Muscle of leg (tissue), 11 donors: Measurements from ENCODE around the gene ELOVL7. TPM values are rescaled to one million over a fixed set of nuclear protein-coding genes. Genes with fewer than 3 reads are reported as not detected.
"Not testable (repeated sequence)": the region's sequence is repeated elsewhere in the genome, so short reads cannot be mapped to it uniquely, and the experiment has no call there.

Experiments used
- DNase-seq: peaks from one replicate; pipeline ENCODE4 v3.0.0; 2013
- H3K27ac ChIP-seq: one replicate; pipeline ENCODE4 v1.5.1; 2013; ENCODE audit warnings: mild to moderate bottlenecking, low read length, control low read depth
- H3K27me3 ChIP-seq: one replicate; pipeline ENCODE4 v1.6.1; 2013; ENCODE audit warnings: low read length; ENCODE audit not compliant: control insufficient read depth, insufficient read depth
- H3K36me3 ChIP-seq: one replicate; pipeline ENCODE4 v1.6.1; 2013; ENCODE audit warnings: low read length; ENCODE audit not compliant: control insufficient read depth, insufficient read depth
- H3K4me1 ChIP-seq: one replicate; pipeline ENCODE4 v1.6.1; 2013; ENCODE audit warnings: low read length; ENCODE audit not compliant: control insufficient read depth, insufficient read depth
- H3K4me3 ChIP-seq: one replicate; pipeline ENCODE4 v1.5.1; 2013; ENCODE audit warnings: low read length, control low read depth
- H3K9me3 ChIP-seq: replicated peaks from 2 replicates; pipeline ENCODE4 v1.6.1; 2013; ENCODE audit warnings: low read depth, low read length; ENCODE audit not compliant: control insufficient read depth
- WGBS: methylation state at CpG from one replicate; pipeline ENCODE4 v1.1.5; 2013; ENCODE audit warnings: missing lambda C conversion rate; ENCODE audit not compliant: insufficient coverage; 5-methylcytosine and 5-hydroxymethylcytosine counted together
- polyA plus RNA-seq, 8 donors: library from polyadenylated mRNA; unstranded; fragments of 120-200 nt; gene quantifications; one replicate each; pipeline versions ENCODE4 v1.2.1 to v1.2.3, GENCODE V29; 2013; ENCODE audit warnings: inconsistent platforms in 1 of 8, low replicate concordance in 1 of 8; ENCODE audit not compliant: insufficient read length in 8 of 8, insufficient read depth in 1 of 8
- total RNA-seq: library from RNA; stranded (reverse); fragments of 120-200 nt; gene quantifications from one replicate; pipeline ENCODE4 v1.2.4, GENCODE V29; 2013

The ELOVL7 gene
- total and polyA plus RNA-seq, 9 donors, result 0.11 to 3.4 (median 0.21) TPM

DNA sequence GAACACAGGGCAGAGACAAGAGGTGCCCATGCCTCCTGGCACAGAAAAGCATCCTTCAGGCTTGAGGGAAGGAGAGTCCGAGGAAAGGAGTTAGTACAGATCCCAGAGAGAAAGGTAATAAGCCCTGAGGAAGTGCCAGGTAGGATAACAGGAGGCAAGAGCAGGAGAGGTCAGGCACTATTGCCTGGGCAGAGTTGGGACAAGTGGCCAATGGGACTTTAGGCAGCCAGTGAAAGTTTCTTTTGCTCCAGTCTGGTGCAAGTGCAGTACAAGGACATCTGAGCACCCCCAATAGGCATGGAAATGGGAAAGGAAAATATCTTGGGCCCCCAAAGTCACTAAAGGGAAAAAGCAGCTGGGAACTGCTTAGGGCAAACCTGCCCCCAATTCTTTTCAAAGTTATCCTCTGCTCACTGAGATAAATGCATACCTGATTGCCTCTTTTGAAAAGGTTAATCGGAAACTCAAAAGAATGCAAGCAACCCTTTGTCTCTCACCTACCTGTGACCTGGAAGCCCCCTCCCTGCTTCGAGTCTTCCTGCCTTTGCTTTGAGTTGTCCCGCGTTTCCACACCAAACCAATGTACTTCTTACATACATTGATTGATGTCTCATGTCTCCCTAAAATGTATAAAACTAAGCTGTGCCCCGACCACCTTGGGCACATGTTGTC is 46.5 kb downstream of the ELOVL7 start:
- 22% methylated on average over 5 of the region's 6 CpGs for whole genome bisulfite sequencing
- Histone ChIP-seq H3K4me3 (no peak overlapping the region), H3K4me1 (no peaks in the 10 kb centered on the region), H3K27me3 (no peaks in the 10 kb centered on the region), H3K27ac (no peak overlapping the region), H3K36me3 (no peaks in the 10 kb centered on the region), H3K9me3 (no peaks in the 10 kb centered on the region)
- DNase-seq, result no peak

DNA sequence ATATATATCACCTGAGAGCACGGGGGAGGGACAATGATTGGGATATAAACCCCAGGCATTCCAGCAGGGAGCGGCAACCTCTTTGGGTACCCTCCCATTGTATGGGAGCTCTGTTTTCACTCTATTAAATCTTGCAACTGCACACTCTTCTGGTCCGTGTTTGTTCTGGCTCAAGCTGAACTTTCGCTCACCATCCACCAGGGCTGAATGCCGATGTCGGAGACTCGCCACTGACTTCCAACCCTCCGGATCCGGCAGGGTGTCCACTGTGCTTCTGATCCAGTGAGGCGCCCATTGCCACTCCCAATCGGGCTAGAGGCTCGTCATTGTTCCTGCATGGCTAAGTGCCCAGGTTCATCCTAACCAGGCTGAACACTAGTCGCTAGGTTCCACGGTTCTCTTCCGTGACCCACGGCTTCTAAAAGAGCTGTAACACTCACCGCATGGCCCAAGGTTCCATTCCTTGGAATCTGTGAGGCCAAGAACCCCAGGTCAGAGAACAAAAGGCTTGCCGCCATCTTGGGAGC is 48.6 kb downstream of the ELOVL7 start:
- not testable (repeated sequence) for H3K9me3 ChIP-seq, H3K4me1 ChIP-seq, H3K27ac ChIP-seq, H3K4me3 ChIP-seq, H3K36me3 ChIP-seq, H3K27me3 ChIP-seq, DNase-seq
- 93% methylated on average over 16 of the region's 18 CpGs for WGBS

DNA sequence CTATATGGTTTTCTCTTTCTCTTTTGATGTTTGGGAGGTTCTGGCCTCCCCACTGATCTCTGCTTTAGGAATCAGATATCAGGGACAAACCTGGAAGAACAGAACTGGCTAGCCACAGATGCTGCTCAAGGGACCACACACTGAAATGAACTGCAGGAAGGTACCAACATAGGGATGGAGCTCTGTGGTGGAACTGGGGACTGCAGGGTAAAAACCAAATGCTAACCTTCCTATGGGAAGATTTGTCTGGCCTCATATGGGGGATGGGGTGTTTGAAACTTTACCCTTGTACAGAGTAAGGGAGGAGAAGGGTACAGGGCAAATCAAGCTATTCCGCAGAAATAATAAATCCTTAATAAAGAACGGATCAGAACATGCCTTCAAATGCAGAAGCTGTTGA is 49.4 kb downstream of the ELOVL7 start:
- Histone ChIP-seq H3K36me3 (no peaks in the 10 kb centered on the region), H3K4me1 (no peaks in the 10 kb centered on the region), H3K4me3 (no peak overlapping the region), H3K27ac (no peak overlapping the region), H3K9me3 (no peaks in the 10 kb centered on the region), H3K27me3 (no peaks in the 10 kb centered on the region)
- WGBS, result 83% methylated on average over 1 of the region's 2 CpGs
- DNase-seq, result no peak

DNA sequence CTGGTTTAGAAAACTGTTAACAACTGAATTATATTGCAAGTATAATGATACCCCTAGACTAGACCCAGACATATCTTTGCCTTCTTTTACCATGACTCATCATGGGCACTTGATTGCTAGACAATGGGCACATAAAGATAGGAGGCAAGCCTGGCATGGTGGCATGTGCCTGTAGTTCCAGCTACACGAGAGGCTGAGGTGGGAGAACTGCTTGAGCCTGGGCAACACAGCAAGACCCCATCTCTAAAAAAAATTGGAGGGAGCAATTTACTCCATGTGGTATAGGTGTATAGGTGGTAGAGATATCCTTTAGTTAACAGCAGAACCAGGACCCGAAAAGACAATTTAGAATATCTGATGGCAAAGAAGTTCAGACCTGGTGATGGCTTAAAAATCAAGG is 51.6 kb downstream of the ELOVL7 start:
- Histone ChIP-seq H3K4me3 (no peak overlapping the region), H3K4me1 (no peaks in the 10 kb centered on the region), H3K36me3 (no peaks in the 10 kb centered on the region), H3K9me3 (no peaks in the 10 kb centered on the region), H3K27ac (no peak overlapping the region), H3K27me3 (no peaks in the 10 kb centered on the region)
- 63% methylated on average over 1 of the region's 2 CpGs for WGBS
- no peak for DNase-seq

DNA sequence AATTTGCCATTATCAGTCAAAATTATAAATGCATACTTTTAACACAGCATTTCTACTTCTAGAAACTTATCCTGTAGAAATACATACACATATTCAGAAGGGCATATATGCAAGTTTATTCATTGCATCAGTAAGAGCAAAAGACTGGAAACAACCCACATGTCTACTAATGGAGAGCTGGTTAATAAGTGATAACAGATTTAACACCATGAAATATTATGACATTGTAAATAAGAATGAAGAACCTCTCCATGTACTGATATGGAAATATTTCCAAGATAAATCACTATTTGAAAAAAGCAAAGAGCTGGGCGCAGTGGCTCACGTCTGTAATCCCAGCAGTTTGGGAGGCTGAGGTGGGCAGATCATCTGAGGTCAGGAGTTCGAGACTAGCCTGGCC is 54.5 kb downstream of the ELOVL7 start:
- no peak for DNase-seq
- no peak overlapping the region for H3K27ac ChIP-seq
- no peaks in the 10 kb centered on the region for H3K9me3 ChIP-seq
- H3K27me3 ChIP-seq, result no peaks in the 10 kb centered on the region
- no peaks in the 10 kb centered on the region for H3K4me1 ChIP-seq
- H3K36me3 ChIP-seq, result no peaks in the 10 kb centered on the region
- no peak overlapping the region for H3K4me3 ChIP-seq
- WGBS, result no CpG with 5 or more reads among the region's 3 CpGs

DNA sequence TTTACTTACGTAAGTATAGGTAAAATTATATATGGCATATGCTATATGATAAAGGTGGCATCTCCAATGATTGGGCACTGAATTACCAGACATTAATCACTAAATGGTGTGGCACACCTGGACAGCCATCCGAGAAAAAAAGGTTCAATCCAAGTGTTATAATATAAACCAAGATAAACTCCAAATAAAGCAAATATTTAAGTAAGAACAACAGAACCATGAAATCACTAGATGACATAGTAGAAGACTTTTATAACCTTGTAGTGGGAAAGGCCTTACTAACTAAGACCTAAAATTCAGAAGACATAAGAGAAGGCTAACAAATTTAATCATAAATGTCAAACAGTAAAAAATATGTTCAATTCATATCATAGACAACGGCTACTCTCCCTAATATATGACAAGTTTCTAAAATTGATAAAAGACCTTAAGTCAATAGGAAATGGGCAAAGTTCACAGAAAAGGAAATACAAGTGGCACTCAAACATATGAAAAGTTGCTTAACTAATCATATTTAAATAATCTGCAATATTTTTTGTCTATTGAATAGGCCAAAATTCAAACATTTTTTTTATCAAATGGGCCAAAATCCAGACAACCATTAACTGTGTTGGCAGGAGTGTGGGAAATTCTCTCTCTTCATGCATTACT is 55.1 kb downstream of the ELOVL7 start:
- no peaks in the 10 kb centered on the region for H3K4me1 ChIP-seq
- no peaks in the 10 kb centered on the region for H3K9me3 ChIP-seq
- DNase-seq, result no peak
- H3K36me3 ChIP-seq, result no peaks in the 10 kb centered on the region
- H3K4me3 ChIP-seq, result no peak overlapping the region
- WGBS, result no CpG with 5 or more reads among the region's 3 CpGs
- no peak overlapping the region for H3K27ac ChIP-seq
- H3K27me3 ChIP-seq, result no peaks in the 10 kb centered on the region

DNA sequence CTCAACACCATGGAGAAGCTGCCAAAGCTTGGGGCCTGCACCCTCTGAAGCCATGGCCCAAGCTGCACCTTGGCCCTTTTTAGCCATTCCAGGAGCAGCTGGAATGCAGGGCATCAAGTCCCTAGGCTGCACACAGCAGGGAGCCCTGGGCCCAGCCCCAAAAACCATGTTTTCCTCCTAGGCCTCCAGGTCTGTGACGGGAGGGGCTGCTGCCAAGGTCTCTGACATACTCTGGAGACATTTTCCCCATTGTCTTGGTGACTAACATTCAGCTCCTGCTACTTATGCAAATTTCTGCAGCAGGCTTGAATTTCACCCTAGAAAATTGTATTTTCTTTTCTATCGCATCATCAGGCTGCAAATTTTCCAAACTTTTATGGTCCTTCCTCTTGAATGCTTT is 64.6 kb downstream of the ELOVL7 start:
- no peak for DNase-seq
- Histone ChIP-seq H3K36me3 (no peaks in the 10 kb centered on the region), H3K4me3 (no peak overlapping the region), H3K27ac (no peak overlapping the region), H3K27me3 (no peaks in the 10 kb centered on the region), H3K4me1 (no peaks in the 10 kb centered on the region), H3K9me3 (no peaks in the 10 kb centered on the region)
- 62% methylated on average over 1 of the region's 2 CpGs for WGBS

DNA sequence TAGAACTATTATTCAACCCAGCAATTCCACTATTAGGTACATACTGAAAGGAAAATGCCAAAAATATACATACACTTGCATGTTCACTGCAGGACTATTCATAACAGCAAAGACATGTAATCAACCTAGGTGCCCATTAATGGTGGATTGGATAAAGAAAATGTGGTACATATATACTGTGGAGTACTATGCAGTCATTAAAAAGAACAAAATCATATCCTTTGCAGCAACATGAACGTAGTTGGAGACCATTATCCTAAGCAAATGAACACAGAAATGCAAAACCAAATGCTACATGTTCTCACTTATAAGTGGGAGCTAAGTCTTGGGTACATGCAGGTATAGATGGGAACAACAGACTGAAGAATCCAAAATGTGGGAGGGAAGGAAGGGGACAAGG is 67.7 kb downstream of the ELOVL7 start:
- Histone ChIP-seq H3K27me3 (no peaks in the 10 kb centered on the region), H3K4me1 (no peaks in the 10 kb centered on the region), H3K4me3 (no peak overlapping the region), H3K9me3 (no peaks in the 10 kb centered on the region), H3K36me3 (no peaks in the 10 kb centered on the region), H3K27ac (no peak overlapping the region)
- DNase-seq, result no peak
- no CpG with 5 or more reads among the region's 1 CpG for WGBS

DNA sequence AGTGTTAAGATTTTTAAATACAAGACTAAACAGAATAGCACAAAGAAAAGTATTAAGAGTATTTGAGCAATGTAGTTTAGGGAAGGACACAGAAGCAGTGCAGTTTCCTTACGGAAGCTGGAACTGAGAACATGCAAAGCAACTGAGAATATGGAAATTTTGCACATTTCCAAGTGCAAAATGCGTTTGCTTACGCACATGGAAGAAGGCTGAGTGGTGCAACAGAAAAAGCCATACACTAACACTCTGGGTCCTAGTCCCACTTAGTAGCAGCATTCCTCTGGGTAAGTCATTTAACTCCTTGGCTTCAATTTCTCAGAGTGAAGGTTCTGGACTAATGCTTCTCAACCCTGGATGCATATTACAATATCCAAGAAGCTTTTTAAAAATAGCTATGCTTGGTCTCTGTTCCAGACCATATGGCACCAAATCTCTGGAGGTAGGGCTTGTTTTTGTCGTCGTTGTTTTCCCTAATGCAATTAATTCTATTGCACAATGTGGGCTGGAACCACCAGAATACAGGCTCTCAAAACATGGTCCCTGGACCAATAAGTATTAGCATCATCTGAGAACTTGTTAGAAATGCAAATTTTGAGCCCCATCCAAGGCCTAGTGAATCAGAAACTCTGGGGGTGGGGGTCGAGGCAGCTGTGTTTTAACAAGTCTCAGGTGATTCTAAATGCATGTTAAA is 78.9 kb downstream of the ELOVL7 start:
- Histone ChIP-seq H3K4me3 (no peak overlapping the region), H3K27me3 (no peaks in the 10 kb centered on the region), H3K4me1 (no peaks in the 10 kb centered on the region), H3K27ac (no peak overlapping the region), H3K9me3 (no peaks in the 10 kb centered on the region), H3K36me3 (no peaks in the 10 kb centered on the region)
- DNase-seq, result no peak
- 53% methylated on average over 3 of the region's 6 CpGs for WGBS

DNA sequence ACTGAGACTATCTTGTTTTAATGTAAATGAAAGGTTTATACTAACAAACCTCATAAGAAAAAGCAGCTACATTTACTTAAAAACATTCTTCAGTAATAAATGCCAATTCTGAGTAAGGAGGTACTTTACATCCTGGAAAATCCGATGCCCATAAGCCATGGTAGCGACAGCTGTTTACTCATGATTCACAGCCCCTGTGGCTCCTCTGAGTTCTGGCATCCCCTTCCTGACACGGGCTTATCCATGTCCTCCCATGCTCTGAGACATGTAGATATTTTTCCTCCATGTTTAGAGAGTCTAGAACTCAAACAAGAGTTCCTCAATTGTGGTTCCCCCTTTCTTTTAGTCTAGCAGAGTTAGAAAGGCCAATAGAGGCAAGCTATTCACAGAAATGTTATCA is 81.0 kb downstream of the ELOVL7 start:
- WGBS, result 90% methylated on average over 3 of the region's 3 CpGs
- H3K27me3 ChIP-seq, result no peaks in the 10 kb centered on the region

More for the DNA sequence above, 81.0 kb downstream of the ELOVL7 start:
- H3K27ac ChIP-seq, result no peak overlapping the region
- no peaks in the 10 kb centered on the region for H3K36me3 ChIP-seq
- no peaks in the 10 kb centered on the region for H3K4me1 ChIP-seq
- DNase-seq, result no peak
- no peak overlapping the region for H3K4me3 ChIP-seq
- no peaks in the 10 kb centered on the region for H3K9me3 ChIP-seq
